Naive B cell (primary cell): ENCODE measurements around the gene TCF25. TPM values are rescaled to one million over a fixed set of nuclear protein-coding genes. Genes with fewer than 3 reads are reported as not detected.

Experiments
- ATAC-seq, 2 donors: fragments of 150-1000 bp; cut with Tn5 transposase; 2 replicates each; pipeline ENCODE4 v1.10.0; 2021; ENCODE audit warnings: low read depth in 2 of 2, mild to moderate bottlenecking in 2 of 2, moderate library complexity in 2 of 2
- DNase-seq: peaks from one replicate; pipeline ENCODE4 v3.0.0; 2022
- H3K27ac Mint-ChIP-seq, 6 donors: one replicate each; pipeline ENCODE4 v1.8.0; 2020 to 2022; ENCODE audit warnings: mild to moderate bottlenecking in 6 of 6, mixed read lengths in 6 of 6, moderate library complexity in 5 of 6, inconsistent platforms in 2 of 6
- H3K27me3 Mint-ChIP-seq, 3 donors: one replicate each; pipeline ENCODE4 v1.8.0; 2021 to 2022; ENCODE audit warnings: mixed read lengths in 3 of 3, mild to moderate bottlenecking in 1 of 3
- H3K36me3 Mint-ChIP-seq, 2 donors: one replicate each; pipeline ENCODE4 v1.8.0; 2020 to 2022; ENCODE audit warnings: mixed read lengths in 2 of 2, inconsistent platforms in 1 of 2, mild to moderate bottlenecking in 1 of 2
- H3K4me1 Mint-ChIP-seq, 3 donors: one replicate each; pipeline ENCODE4 v1.8.0; 2020 to 2022; ENCODE audit warnings: mixed read lengths in 3 of 3, inconsistent platforms in 1 of 3, mild to moderate bottlenecking in 1 of 3, moderate library complexity in 1 of 3
- H3K4me3 Mint-ChIP-seq, 8 donors: one replicate each; pipeline ENCODE4 v1.8.0; 2020 to 2022; ENCODE audit warnings: mild to moderate bottlenecking in 8 of 8, mixed read lengths in 8 of 8, moderate library complexity in 8 of 8, inconsistent platforms in 2 of 8
- H3K9me3 Mint-ChIP-seq, 7 donors: one replicate each; pipeline ENCODE4 v1.8.0; 2020 to 2022; ENCODE audit warnings: mixed read lengths in 7 of 7, mild to moderate bottlenecking in 5 of 7, inconsistent platforms in 2 of 7, moderate library complexity in 1 of 7
- polyA plus RNA-seq, 6 donors: library from polyadenylated mRNA; unstranded; fragments of 300-500 nt; fragmentation: Illumina TruSeq; gene quantifications; one replicate each; pipeline ENCODE4 v1.2.3, GENCODE V29; 2021; ENCODE audit warnings: low read depth in 6 of 6

The TCF25 gene
- polyA plus RNA-seq, 6 donors from 2014 or later: 88.4 to 135 (median 108) TPM

- Mint-ChIP-seq H3K4me3 (peak overlapping the region in 7 of 8 donors; percentile 53 to 84 (median 69)), H3K27ac (peak overlapping the region in 4 of 6 donors; percentile 37 to 81 (median 57)), H3K4me1 (peaks cover 68 to 77% (median 68%) of the 10 kb centered on the region in 3 donors), H3K27me3 (no peaks in the 10 kb centered on the region), H3K9me3 (no peaks in the 10 kb centered on the region), H3K36me3 (peaks cover 14 to 30% of the 10 kb centered on the region in 2 donors)
- DNase-seq (no peak), ATAC-seq (no peak)
Measured at GRCh38 chr16:89957216-89957785, 83.9 kb downstream of the TCF25 start.

GRCh38 chr16:89958068-89958467 lies 84.7 kb downstream of the TCF25 start:
- H3K27ac Mint-ChIP-seq: peak overlapping the region in 1 of 6 donors; percentile 9
- H3K27me3 Mint-ChIP-seq: no peaks in the 10 kb centered on the region
- peak overlapping the region in 2 of 8 donors; percentile 9 to 29 for H3K4me3 Mint-ChIP-seq
- no peaks in the 10 kb centered on the region for H3K9me3 Mint-ChIP-seq
- ATAC-seq (no peak), DNase-seq (no peak)
- peaks cover 14 to 30% of the 10 kb centered on the region in 2 donors for H3K36me3 Mint-ChIP-seq
- peaks cover 60 to 69% (median 61%) of the 10 kb centered on the region in 3 donors for H3K4me1 Mint-ChIP-seq

- no peak for ATAC-seq
- Mint-ChIP-seq H3K36me3 (peaks cover 14 to 30% of the 10 kb centered on the region in 2 donors), H3K4me1 (peaks cover 56 to 64% (median 58%) of the 10 kb centered on the region in 3 donors), H3K27me3 (no peaks in the 10 kb centered on the region), H3K9me3 (no peaks in the 10 kb centered on the region), H3K4me3 (peak overlapping the region in 2 of 8 donors; percentile 37 to 45), H3K27ac (no peak overlapping the region)
- no peak for DNase-seq
Measured at GRCh38 chr16:89958596-89958995, 85.2 kb downstream of the TCF25 start.

- Mint-ChIP-seq H3K9me3 (no peaks in the 10 kb centered on the region), H3K27me3 (no peaks in the 10 kb centered on the region), H3K4me3 (no peak overlapping the region), H3K27ac (peak overlapping the region in 1 of 6 donors; percentile 54), H3K4me1 (peaks cover 33 to 40% (median 38%) of the 10 kb centered on the region in 3 donors), H3K36me3 (peaks cover 10 to 25% of the 10 kb centered on the region in 2 donors)
- no peak for DNase-seq
- ATAC-seq: no peak
Measured at GRCh38 chr16:89960966-89961365, 87.6 kb downstream of the TCF25 start.

Other genes starting within 250 kb of the TCF25 start
- gene CHMP1A, start 215.9 kb upstream of the TCF25 start, polyA plus RNA-seq: 10 to 100 TPM; 63.0 to 91.4 (median 73.5) TPM
- 1 to 10 TPM in 5 of 6 donors, not detected in 1; 1.5 to 3.2 (median 2.5) TPM for gene SPATA33, start 215.8 kb upstream of the TCF25 start, polyA plus RNA-seq
- 10 to 100 TPM; 16.7 to 27.7 (median 19.6) TPM for gene CDK10, start 186.9 kb upstream of the TCF25 start, polyA plus RNA-seq
- 10 to 100 TPM in 1 of 6 donors, 1 to 10 TPM in 5; 5.9 to 18.8 (median 8.6) TPM for gene SPATA2L, start 171.9 kb upstream of the TCF25 start, polyA plus RNA-seq
- under 1 TPM in 5 of 6 donors, not detected in 1; 0.14 to 0.88 (median 0.51) TPM for gene VPS9D1, start 152.7 kb upstream of the TCF25 start, polyA plus RNA-seq
- 10 to 100 TPM in 2 of 6 donors, 1 to 10 TPM in 3, under 1 TPM in 1; 0.22 to 32.6 (median 8.3) TPM for gene ZNF276, start 152.1 kb upstream of the TCF25 start, polyA plus RNA-seq
- gene FANCA, start 56.9 kb upstream of the TCF25 start, polyA plus RNA-seq: 10 to 100 TPM; 11.7 to 30.5 (median 17.4) TPM
- under 1 TPM in 3 of 6 donors, not detected in 3; 0.09 to 0.57 (median 0.20) TPM for gene SPIRE2, start 45.1 kb upstream of the TCF25 start, polyA plus RNA-seq
- under 1 TPM in 5 of 6 donors, not detected in 1; 0.12 to 0.62 (median 0.48) TPM for gene MC1R, start 45.3 kb downstream of the TCF25 start, polyA plus RNA-seq
- gene TUBB3, start 49.8 kb downstream of the TCF25 start, polyA plus RNA-seq: 10 to 100 TPM in 1 of 6 donors, 1 to 10 TPM in 4, under 1 TPM in 1; 0.99 to 12.2 (median 5.0) TPM
- gene DEF8, start 75.2 kb downstream of the TCF25 start, polyA plus RNA-seq: 100 to 1,000 TPM in 4 of 6 donors, 10 to 100 TPM in 2; 66.9 to 126 (median 105) TPM
- 100 to 1,000 TPM in 2 of 6 donors, 10 to 100 TPM in 4; 48.9 to 149 (median 68.5) TPM for gene DBNDD1, start 145.9 kb downstream of the TCF25 start, polyA plus RNA-seq
- gene PRDM7, start 203.7 kb downstream of the TCF25 start, polyA plus RNA-seq: not detected